ENCODE data around the gene IZUMO4.
A peak's percentile ranks its signal among the peaks of the same experiment; 100 is the strongest.

IZUMO4 gene

DNA sequence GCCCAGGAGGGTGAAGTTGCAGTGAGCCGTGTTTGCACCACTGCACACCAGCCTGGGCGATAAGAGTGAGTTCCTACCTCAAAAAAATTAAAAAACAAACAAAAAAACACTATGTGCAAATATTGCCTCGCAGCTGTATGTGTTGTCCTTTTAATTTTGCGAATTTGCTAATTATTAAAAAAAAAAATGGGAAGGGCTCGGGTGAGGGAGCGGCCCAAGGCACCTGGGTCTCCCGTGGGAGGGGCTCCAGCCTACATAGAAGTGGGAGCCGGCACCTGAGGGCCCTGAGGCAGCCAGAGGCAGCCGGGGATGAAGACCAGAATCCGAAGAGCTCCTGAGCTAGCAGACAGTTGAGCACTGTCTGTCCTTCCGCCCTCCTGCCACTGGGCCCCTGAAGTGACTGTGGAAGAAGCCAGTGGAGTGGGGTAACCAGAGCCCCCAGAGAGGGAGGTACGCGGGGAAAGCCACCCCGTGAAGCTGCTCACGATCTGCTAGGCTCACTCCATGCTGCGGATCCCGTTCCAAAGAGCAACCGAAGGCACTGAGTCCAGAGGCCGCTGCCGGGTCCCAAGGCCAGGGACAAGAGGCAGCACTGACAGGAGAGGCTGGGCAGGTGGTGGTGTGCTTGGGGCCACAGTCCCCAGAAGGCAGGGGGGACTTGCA, 6.5 kb downstream of the IZUMO4 start:
- H3K36me3 ChIP-seq, result peaks cover 66% of the 10 kb centered on the region
- DNase-seq, result no peak
- no peak overlapping the region for H3K4me3 ChIP-seq (ENCODE audit: low read depth, low read length)
- H3K27me3 ChIP-seq, result no peaks in the 10 kb centered on the region
- TF ChIP-seq, protein P1, sequence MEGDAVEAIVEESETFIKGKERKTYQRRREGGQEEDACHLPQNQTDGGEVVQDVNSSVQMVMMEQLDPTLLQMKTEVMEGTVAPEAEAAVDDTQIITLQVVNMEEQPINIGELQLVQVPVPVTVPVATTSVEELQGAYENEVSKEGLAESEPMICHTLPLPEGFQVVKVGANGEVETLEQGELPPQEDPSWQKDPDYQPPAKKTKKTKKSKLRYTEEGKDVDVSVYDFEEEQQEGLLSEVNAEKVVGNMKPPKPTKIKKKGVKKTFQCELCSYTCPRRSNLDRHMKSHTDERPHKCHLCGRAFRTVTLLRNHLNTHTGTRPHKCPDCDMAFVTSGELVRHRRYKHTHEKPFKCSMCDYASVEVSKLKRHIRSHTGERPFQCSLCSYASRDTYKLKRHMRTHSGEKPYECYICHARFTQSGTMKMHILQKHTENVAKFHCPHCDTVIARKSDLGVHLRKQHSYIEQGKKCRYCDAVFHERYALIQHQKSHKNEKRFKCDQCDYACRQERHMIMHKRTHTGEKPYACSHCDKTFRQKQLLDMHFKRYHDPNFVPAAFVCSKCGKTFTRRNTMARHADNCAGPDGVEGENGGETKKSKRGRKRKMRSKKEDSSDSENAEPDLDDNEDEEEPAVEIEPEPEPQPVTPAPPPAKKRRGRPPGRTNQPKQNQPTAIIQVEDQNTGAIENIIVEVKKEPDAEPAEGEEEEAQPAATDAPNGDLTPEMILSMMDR (IDR thresholded peaks at IDR 0.05; ENCODE audit: low read depth, low read length), result no peak
- H3K9me3 ChIP-seq, result no peaks in the 10 kb centered on the region
- no peaks in the 10 kb centered on the region for H3K4me1 ChIP-seq

DNA sequence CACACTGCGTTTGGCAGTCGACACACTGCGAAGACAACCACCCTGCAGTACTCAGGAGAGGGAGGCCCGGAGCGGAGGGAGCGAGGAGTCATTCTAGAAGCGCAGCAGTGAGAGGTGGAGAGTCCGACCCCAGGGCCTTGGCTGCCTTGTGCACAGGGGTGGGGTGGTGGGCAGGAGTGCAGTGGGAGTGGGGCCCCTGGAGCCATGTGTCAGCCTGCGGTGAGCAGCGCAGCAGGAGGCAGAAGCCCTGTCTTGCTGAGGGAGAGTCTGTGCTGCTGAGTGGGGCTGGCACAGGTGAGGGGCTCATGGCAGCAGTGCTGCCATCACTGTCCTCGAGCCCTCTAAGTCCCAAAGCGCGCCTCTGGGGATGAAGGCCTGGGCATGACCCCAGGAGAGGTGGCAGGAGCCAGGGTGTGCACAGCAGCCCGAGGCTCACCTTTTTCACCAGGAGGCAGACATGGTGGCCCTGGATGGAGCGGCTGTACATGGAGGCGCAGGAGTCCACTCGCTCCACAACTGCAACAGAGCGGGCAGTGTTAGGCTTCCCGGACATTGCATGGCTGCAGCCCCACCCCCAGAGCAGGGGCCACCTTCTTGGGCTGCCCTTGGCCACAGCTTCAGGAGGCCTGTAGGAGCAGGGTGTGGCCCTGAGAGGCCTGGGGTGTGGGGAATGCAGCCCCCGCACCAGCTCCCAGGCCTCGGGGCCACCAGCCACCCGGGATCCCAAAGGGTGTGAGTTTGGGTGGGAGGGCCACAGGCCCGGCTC, 11.7 kb downstream of the IZUMO4 start:
- TF ChIP-seq, protein P1 (IDR thresholded peaks at IDR 0.05; ENCODE audit: low read depth, low read length), result no peak
- DNase-seq, result no peak
- no peak overlapping the region for H3K4me3 ChIP-seq (ENCODE audit: low read depth, low read length)
- H3K36me3 ChIP-seq, result peaks cover 80% of the 10 kb centered on the region
- no peaks in the 10 kb centered on the region for H3K9me3 ChIP-seq
- no peaks in the 10 kb centered on the region for H3K4me1 ChIP-seq
- no peaks in the 10 kb centered on the region for H3K27me3 ChIP-seq

DNA sequence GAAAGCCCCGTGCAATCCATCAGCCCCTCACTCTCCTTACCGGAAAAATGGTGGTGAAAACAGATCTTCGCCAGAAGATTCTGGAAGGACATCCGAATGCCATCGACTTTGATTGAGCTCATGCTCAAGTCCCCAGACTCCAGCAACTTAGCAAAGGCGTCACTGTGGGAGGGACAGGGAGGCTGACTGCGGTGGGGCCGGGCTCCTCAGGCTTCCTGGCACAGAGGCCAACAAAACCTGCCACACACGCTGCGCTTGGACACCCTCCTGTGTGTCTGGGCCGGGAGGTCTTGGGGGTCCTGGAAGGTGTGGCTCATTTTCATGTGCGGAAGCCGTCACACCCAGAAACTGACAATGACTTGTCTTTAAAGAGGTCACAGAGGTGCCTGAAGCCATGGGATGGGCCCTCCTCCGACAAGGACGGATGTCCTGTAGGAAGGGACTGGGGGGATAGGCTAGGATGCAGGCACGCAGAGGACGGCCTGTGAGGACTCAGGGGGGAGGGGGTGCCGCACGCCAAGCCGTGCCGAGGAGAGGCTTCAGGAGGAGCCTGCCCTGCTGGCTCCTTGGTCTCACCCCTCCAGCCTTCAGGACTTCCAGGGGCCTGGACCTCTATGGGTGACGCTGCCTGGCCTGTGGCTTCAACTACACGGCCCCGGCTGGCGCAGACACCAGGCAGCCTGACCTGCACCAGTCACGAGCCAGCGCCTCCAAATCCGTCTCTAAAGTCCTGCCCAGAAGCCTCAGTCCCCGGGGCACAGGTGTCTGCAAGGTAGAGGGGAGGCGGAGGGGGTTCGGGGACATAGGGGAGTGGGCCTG, 12.5 kb downstream of the IZUMO4 start:
- H3K36me3 ChIP-seq, result peaks cover 89% of the 10 kb centered on the region
- no peak for DNase-seq

DNA sequence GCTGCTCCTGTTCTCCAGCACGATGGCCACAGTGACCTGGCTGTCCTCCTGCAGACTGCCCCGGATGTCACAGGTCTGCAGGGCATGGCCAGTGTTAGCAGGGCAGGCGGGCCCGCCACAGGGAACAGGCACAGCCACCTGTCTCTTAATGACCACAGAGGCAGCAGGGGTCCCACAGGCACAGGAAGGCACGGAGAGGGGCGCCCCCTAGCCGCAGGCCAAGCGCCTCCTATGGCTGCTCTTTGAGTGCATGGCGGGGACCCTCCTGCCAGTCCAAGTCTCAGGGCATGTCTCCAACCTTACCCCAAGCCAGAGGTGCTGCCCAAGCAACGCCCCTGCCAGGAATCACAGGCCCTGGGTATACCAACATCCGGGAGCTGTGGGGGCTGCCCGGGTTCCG, 14.1 kb downstream of the IZUMO4 start:
- no peak overlapping the region for H3K4me3 ChIP-seq (ENCODE audit: low read depth, low read length)
- peaks cover 91% of the 10 kb centered on the region for H3K36me3 ChIP-seq
- TF ChIP-seq, protein P1 (IDR thresholded peaks at IDR 0.05; ENCODE audit: low read depth, low read length), result peak; percentile 23; the same call in 1 of the 2 replicates
- no peaks in the 10 kb centered on the region for H3K9me3 ChIP-seq
- no peaks in the 10 kb centered on the region for H3K4me1 ChIP-seq
- no peak for DNase-seq
- no peaks in the 10 kb centered on the region for H3K27me3 ChIP-seq

More for the DNA sequence above, 12.5 kb downstream of the IZUMO4 start:
- TF ChIP-seq, protein P1 (IDR thresholded peaks at IDR 0.05; ENCODE audit: low read depth, low read length), result no peak
- Histone ChIP-seq H3K9me3 (no peaks in the 10 kb centered on the region), H3K4me1 (no peaks in the 10 kb centered on the region), H3K4me3 (ENCODE audit: low read depth, low read length) (no peak overlapping the region), H3K27me3 (no peaks in the 10 kb centered on the region)

DNA sequence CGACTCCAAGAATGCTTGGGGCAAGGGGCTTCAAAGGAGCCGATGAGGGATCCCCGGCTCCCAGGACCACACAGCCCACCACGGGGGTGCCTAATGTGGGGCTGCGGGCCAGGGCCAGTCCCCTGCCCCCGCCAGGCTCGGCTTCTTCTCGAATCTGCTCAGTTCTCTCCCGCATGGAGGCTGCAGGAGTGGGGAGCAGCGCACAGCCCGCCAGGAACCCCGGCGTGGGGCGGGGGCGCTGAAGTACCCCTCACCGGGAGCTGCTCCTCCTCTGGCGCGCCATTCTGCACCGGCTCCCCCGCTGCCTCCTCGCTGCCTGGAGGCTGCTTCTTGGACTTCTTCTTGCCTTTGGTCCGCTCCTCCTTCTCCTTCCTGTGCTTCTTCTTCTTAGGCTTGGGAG, 14.7 kb downstream of the IZUMO4 start:
- peaks cover 91% of the 10 kb centered on the region for H3K36me3 ChIP-seq
- H3K4me1 ChIP-seq, result no peaks in the 10 kb centered on the region
- no peaks in the 10 kb centered on the region for H3K27me3 ChIP-seq
- H3K4me3 ChIP-seq (ENCODE audit: low read depth, low read length), result no peak overlapping the region
- H3K9me3 ChIP-seq, result no peaks in the 10 kb centered on the region
- TF ChIP-seq, protein P1 (IDR thresholded peaks at IDR 0.05; ENCODE audit: low read depth, low read length), result no peak
- DNase-seq, result no peak
